ENCODE results near the gene SRSF7. TPM values are rescaled to one million over a fixed set of nuclear protein-coding genes. Genes with fewer than 3 reads are reported as not detected.

Gene SRSF7
- total and polyA plus RNA-seq, 4 donors, result 95.1 to 155 (median 130) TPM

DNA sequence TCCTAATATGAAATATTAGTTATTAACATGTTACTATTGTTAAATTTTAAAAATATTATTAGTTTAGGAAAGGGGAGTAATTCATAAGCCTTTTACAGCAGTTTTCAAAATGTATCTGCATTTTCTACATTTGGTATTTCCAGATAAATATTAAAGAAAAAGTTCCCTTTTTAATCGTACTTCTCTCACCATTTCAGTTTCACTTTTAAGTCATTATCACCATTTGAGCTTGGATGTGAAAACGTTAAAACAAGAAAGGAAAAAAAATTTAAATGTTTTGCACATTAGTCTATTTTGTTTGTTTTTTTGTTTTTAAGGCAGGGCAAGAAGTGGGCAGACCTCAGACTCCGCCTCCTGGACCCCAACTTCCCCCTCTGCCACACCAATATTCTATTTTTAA lies 3.3 kb upstream of the SRSF7 start:
- WGBS, 2 donors, result 25 to 36% methylated on average over 3 of the region's 3 CpGs
- H3K27ac ChIP-seq (ENCODE audit: low read depth in 1 of 2, low read length in 1 of 2), result no peak overlapping the region
- peak in 1 of 3 donors; percentile 0 for DNase-seq

DNA sequence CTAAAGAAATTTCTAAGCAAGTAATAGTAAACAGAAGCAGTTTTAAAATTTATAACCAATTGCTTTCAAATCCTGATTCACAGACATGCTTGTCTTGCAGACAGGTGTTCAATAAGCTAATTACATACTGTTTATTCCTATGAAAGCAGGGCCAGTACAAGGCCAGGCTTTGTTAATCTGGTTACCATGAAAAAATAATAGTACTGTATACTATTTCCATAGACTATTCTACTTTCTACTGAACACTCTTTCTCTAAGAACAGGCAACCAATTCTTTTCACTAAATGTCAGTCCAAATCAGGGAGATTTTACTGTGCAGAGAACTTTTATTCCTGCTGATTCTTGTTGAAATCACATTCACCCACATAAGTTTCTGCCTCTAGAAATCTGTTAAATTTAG lies 2.9 kb upstream of the SRSF7 start:
- ATAC-seq (ENCODE audit: insufficient read depth, low FRiP score) (no peak), DNase-seq (no peak)
- Histone ChIP-seq H3K4me3 (no peak overlapping the region), H3K27ac (ENCODE audit: low read depth in 1 of 2, low read length in 1 of 2) (no peak overlapping the region), H3K4me1 (ENCODE audit: control insufficient read depth in 5 of 5, insufficient read depth in 5 of 5, low read length in 5 of 5) (peaks cover 0 to 14% (median under 1%) of the 10 kb centered on the region in 5 donors), H3K27me3 (ENCODE audit: control insufficient read depth in 3 of 3, insufficient read depth in 3 of 3, low read length in 2 of 3) (no peaks in the 10 kb centered on the region), H3K9me3 (ENCODE audit: control insufficient read depth in 4 of 4, insufficient read depth in 3 of 4, low read length in 3 of 4) (no peaks in the 10 kb centered on the region), H3K9ac (ENCODE audit: insufficient read depth in 1 of 2, low read length in 2 of 2) (no peak overlapping the region), H3K36me3 (ENCODE audit: control insufficient read depth in 4 of 4, insufficient read depth in 4 of 4, low read length in 4 of 4) (peaks cover under 1 to 8% (median 3%) of the 10 kb centered on the region in 4 donors)
- TF ChIP-seq, protein P1, sequence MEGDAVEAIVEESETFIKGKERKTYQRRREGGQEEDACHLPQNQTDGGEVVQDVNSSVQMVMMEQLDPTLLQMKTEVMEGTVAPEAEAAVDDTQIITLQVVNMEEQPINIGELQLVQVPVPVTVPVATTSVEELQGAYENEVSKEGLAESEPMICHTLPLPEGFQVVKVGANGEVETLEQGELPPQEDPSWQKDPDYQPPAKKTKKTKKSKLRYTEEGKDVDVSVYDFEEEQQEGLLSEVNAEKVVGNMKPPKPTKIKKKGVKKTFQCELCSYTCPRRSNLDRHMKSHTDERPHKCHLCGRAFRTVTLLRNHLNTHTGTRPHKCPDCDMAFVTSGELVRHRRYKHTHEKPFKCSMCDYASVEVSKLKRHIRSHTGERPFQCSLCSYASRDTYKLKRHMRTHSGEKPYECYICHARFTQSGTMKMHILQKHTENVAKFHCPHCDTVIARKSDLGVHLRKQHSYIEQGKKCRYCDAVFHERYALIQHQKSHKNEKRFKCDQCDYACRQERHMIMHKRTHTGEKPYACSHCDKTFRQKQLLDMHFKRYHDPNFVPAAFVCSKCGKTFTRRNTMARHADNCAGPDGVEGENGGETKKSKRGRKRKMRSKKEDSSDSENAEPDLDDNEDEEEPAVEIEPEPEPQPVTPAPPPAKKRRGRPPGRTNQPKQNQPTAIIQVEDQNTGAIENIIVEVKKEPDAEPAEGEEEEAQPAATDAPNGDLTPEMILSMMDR (IDR thresholded peaks at IDR 0.05; ENCODE audit: control extremely low read depth, extremely low read depth), result no peak

More for the DNA sequence above, 3.3 kb upstream of the SRSF7 start:
- Histone ChIP-seq H3K9me3 (ENCODE audit: control insufficient read depth in 4 of 4, insufficient read depth in 3 of 4, low read length in 3 of 4) (no peaks in the 10 kb centered on the region), H3K4me3 (no peak overlapping the region), H3K9ac (ENCODE audit: insufficient read depth in 1 of 2, low read length in 2 of 2) (no peak overlapping the region), H3K4me1 (ENCODE audit: control insufficient read depth in 5 of 5, insufficient read depth in 5 of 5, low read length in 5 of 5) (peaks cover 0 to 9% (median 0%) of the 10 kb centered on the region in 5 donors), H3K27me3 (ENCODE audit: control insufficient read depth in 3 of 3, insufficient read depth in 3 of 3, low read length in 2 of 3) (no peaks in the 10 kb centered on the region), H3K36me3 (ENCODE audit: control insufficient read depth in 4 of 4, insufficient read depth in 4 of 4, low read length in 4 of 4) (peaks cover 0 to 3% (median under 1%) of the 10 kb centered on the region in 4 donors)
- no peak for ATAC-seq (ENCODE audit: insufficient read depth, low FRiP score)
- TF ChIP-seq, protein P1 (IDR thresholded peaks at IDR 0.05; ENCODE audit: control extremely low read depth, extremely low read depth), result no peak

DNA sequence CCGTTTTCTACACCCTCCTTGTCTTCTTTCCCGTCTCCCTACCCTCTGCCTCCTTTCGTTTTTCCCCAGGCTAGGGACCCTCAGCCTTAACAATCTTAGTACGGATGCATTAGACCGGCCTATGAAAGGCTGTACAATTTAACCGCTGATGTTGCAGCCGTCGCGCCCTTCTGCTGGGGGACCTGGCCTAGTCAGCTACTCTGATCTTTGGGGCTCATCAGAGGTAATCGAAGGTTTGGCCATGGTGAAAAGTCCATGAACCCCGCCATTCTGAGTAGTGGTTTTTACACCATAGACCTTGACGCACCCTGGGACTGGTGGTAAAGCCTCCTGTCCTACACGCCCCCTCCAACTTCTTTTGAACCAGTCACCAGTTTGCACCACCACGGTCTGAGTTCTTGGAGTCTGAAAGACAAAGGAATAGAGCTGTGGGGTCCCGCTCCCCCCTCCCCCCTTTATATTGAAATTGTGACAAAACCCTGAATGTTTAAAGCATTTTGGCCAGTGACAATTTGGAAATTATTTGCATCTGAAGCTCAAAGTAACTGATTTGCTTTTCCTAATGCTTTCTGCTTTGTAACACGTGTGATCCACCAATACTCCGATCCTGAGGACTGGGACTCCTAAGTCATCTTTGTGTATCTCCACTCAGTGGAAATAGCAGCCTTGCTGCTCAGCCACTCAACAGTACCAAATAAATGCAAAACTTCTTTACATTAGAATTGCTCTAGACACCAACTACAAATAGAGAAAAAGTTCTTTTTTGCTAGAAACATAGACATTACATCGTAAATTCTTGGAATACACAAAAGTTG lies 642 bp upstream of the SRSF7 start:
- H3K4me1 ChIP-seq (ENCODE audit: control insufficient read depth in 5 of 5, insufficient read depth in 5 of 5, low read length in 5 of 5), result peaks cover 3 to 31% (median 6%) of the 10 kb centered on the region in 5 donors
- ATAC-seq (ENCODE audit: insufficient read depth, low FRiP score), result no peak
- TF ChIP-seq, protein P1 (IDR thresholded peaks at IDR 0.05; ENCODE audit: control extremely low read depth, extremely low read depth), result no peak
- H3K9me3 ChIP-seq (ENCODE audit: control insufficient read depth in 4 of 4, insufficient read depth in 3 of 4, low read length in 3 of 4), result no peaks in the 10 kb centered on the region
- H3K9ac ChIP-seq (ENCODE audit: insufficient read depth in 1 of 2, low read length in 2 of 2), result peak overlapping the region; percentile 89
- no peaks in the 10 kb centered on the region for H3K27me3 ChIP-seq (ENCODE audit: control insufficient read depth in 3 of 3, insufficient read depth in 3 of 3, low read length in 2 of 3)
- peak overlapping the region; percentile 36 for H3K4me3 ChIP-seq
- WGBS, 2 donors, result 31 to 34% methylated on average over 18 of the region's 18 CpGs
- DNase-seq, result no peak
- peaks cover 9 to 30% (median 23%) of the 10 kb centered on the region in 4 donors for H3K36me3 ChIP-seq (ENCODE audit: control insufficient read depth in 4 of 4, insufficient read depth in 4 of 4, low read length in 4 of 4)
- peak overlapping the region; percentile 75 to 99 for H3K27ac ChIP-seq (ENCODE audit: low read depth in 1 of 2, low read length in 1 of 2)
